Hippocampal formation (tissue), 2 donors: Measurements from ENCODE around the gene PDZD7.
A peak's percentile ranks its signal among the peaks of the same experiment; 100 is the strongest.
"Not testable (repeated sequence)": the region's sequence is repeated elsewhere in the genome, so short reads cannot be mapped to it uniquely, and the experiment has no call there.

Experiments
- DNase-seq, 2 donors: peaks; one replicate each; lab custom pipeline; 2025; lab: John Stamatoyannopoulos, UW

PDZD7 gene

DNA sequence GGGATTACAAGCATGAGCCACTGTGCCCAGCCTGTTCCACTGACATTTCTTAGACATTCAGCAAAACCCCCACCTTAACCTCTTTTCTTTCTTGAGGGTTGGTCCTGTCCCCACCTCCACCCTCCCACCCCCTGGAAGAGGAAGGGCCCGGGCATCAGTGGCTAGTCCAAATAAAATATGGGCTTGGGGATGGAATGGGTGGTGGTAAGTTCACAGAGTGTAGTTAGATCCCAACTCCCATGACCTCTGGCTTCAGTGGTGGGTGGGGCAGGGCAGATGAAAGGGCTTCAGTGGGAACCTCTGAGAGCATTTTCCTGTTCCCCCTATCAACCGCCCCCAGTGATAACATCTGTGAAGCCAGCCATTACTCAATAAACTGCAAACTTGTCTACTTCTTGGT is 9.9 kb upstream of the PDZD7 start:
- no peak for DNase-seq

DNA sequence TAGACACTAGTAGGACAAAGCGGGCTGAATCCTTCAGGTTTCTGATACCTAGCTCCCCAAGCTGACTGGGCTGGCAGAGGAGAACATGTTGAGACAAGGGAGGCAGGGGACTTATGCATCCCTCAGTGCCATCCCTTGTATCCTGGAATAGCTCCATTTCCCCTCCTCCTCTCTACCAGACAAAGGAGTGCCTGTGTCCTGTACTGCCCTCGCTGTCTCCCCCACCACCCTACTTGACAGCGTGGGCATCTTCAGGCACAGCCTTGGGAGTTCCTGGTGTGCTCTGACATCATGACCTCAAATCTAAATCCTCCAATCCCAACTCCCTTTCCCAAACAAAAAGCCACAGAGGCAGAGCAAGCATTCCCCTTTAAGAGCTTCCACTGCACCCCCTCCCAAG is 9.1 kb upstream of the PDZD7 start:
- no peak for DNase-seq

DNA sequence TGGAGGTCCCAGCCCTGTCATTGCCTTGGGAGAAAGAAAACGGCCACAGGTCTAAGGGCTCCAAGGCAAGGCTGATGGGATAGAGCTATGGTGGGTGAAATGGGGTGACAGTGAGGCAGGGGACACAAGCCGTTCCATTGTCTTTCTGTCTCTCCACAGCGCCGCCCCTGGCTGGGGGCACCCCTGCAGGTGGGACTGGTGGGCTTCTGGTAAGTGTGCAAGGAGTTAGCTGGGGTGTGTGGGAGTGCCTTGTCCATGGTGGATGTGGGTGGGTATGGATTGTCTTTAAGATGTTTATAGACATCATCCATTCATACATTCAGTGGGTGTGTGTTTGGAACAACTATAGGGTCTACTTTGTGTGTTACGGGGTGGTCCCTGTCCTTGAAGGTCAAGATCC is 7.6 kb upstream of the PDZD7 start:
- DNase-seq: no peak

DNA sequence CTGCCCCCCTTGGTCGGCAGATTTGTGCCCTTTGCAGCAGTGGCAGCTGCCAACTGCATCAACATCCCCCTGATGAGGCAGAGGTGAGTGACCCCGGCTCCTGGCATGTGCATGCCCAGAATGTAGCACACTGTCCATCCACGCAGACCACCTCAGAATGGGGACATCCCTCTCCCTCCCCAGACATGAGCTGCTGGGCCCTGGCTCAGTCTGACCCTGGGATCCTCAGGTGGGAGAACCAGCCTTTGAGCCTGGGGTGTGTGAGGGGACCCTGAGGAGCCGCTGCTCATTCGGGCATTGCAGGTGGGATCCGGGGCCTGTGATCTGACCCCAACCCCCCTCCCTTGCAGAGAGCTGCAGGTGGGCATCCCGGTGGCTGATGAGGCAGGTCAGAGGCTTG is 5.8 kb upstream of the PDZD7 start:
- no peak for DNase-seq

DNA sequence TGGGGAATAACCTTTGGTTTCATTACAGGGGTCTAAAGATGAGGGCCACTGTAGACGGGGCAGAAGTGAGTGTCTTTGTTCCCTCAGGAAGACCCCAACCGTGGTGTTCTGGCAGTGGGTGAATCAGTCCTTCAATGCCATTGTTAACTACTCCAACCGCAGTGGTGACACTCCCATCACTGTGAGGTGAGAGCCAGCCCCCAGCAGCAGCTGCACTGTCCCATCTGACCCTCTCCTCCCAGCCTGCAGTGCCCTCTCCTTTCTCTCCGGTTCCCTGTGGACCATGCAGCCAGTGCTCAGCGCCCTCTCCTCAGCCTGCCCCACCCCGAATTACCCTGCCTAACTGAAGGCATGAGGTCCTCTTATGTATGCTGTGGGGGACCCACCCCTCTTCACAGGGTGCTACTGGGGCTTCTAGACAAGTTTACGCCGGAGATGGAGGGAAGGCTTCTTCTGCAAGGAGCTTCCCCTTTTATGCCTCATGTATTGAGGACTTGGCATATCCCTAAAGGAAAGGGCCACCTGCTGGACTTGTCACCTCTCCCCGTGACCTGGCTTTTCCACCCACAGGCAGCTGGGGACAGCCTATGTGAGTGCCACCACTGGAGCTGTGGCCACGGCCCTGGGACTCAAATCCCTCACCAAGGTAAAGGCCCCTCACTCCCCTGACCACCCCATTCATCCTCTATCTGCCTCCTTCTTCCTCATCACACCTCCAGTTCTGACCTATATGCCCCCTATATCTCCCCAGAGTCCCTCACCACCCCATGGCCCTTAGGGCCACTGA is 5.2 kb upstream of the PDZD7 start:
- DNase-seq: no peak

DNA sequence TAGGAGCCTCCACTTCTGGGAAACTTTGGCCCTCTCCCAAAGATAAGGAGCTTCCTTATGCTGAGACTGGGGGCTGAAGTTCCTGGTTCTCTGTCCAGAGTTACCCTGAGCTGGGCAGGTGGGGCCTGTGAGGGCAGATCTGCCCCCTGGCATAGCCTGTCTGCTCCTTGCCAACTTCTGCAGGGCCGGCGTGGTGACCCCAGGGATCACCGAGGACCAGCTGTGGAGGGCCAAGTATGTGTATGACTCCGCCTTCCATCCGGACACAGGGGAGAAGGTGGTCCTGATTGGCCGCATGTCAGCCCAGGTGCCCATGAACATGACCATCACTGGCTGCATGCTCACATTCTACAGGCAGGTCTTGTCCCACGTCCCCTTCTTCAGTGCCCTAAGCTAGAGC is 4.4 kb upstream of the PDZD7 start:
- no peak for DNase-seq

DNA sequence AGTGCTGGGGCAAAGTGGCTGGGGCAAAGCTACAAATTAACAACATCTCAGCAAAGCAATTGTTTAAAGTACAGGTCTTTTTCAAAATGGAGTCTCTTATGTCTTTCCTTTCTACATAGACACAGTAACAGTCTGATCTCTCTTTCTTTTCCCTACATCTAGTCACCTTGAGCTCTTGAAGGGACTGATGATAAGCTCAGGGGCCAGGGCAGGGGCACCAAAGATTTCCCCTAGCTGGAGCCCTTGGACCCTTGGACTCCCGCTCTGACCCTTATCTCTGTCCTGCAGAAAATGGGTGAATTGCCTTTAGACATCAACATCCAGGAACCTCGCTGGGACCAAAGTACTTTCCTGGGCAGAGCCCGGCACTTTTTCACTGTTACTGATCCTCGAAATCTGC is 3.5 kb upstream of the PDZD7 start:
- DNase-seq: not testable (repeated sequence)

DNA sequence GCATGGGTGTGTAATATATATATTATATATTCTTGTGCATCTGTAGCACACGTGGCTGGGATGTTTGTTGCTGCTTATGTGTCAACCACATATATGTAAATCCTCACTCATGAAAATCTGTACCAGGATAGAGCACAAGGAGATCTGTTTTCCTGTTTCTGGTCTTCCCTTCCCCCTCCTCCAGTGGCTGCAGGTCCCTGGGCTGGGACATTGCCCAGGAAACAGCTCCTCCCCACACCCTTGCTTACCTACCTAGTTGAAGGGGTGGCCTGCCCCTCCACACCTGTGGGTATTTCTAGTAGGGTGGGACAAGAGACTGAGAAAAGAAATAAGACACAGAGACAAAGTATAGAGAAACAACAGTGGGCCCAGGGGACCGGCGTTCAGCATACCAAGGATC is 2.3 kb upstream of the PDZD7 start:
- DNase-seq: no peak

DNA sequence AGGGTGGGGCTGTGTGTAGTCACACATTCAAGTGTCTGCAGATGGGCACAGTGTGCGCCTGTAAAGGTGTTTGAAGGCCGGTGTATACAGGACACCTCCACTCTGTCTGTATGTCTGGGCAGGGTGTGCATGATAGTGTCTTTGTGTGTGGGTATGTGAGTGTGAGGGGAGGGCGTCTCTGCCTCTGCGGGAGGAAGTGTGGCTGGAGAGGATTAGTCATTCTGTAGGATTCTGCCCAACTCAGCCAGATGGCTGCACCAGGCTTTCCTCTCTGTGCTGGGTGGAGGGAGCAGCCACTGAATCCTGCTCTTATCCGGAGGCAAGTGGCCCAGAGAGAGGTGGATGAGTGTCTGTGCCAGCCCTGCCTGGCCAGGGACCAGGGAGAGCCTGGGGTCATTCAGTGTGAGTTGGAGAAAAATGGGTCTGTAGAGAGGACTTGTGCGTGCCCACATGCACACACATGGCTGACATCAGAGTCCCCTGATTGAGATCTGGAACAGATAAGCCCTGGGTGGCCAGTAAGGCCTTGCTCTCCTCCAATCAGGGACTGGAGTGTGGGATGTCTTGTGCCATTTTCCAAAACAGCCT is 1.8 kb upstream of the PDZD7 start:
- peak; percentile 71 to 76 for DNase-seq

DNA sequence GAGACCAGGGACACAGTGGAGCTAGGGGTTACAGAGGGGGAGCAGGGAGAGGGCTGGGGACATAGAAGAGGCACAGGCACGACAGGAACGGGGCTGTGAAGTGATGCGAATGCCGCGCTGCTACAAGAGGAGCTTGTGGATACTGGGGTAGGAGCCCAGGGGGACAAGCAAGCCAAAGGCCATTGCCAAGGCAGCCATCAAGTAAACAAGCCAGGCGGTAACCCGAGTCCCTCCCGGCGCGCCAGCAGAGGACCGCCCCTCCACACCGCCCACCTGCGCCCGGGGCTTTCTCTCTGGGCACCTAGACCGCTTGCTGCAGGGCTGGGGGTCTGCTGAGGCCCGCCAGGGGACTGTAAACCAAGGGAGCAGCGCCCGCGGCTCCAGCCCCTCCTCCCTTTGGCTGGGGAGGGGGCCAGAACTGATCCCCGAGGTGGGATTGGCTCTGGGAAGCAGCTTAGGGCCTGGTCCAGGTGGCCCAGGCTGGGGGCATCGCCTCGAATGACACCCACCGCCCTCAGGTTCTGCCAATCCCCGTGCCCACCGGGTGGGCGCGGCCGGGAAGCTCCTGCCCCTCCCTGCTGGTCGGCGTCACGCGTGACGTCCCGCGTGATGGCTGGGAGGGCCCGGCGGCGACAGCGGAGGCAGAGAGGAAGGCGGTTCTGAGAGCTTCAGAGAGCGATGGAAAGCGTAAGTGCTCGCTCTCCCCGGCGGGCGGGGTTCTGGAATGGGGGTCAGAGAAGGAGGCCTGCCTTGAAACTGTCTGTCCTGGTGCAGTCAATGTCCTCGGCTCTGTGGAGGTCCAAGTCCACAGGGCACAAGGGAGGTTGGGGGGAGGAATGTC is 1.1 kb upstream of the PDZD7 start:
- peak; percentile 83 to 86 for DNase-seq

DNA sequence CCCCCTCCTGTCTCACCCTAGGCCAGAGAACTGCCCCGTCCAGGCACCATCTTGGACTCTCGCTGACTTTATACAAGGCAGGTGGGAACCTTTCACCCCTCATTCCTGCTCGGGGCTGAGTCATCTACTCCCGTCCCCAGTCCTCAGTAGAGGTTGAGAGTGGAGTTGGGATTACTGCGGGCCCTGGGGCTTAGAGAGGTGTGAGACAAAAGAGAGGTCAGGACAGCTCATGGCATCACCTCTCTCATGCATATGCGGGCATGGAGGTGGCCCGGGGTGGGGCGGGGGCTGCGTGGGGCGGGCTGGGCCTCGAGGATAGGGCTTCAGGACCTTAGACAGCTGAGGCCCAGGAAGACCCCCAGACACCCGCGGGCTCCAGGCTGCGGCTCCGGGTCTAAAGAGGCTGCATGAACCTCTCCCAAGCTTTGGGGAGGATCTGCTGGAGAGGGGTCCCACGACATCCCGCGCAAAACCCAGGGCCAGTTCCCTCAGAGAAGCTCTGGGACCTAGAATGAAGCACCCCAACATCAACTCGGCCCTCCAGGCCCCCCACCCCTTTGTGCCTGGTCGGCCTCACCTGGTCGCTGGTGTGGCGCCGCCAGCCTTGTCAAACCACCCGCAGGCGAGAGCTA is 317 bp downstream of the PDZD7 start:
- no peak for DNase-seq

DNA sequence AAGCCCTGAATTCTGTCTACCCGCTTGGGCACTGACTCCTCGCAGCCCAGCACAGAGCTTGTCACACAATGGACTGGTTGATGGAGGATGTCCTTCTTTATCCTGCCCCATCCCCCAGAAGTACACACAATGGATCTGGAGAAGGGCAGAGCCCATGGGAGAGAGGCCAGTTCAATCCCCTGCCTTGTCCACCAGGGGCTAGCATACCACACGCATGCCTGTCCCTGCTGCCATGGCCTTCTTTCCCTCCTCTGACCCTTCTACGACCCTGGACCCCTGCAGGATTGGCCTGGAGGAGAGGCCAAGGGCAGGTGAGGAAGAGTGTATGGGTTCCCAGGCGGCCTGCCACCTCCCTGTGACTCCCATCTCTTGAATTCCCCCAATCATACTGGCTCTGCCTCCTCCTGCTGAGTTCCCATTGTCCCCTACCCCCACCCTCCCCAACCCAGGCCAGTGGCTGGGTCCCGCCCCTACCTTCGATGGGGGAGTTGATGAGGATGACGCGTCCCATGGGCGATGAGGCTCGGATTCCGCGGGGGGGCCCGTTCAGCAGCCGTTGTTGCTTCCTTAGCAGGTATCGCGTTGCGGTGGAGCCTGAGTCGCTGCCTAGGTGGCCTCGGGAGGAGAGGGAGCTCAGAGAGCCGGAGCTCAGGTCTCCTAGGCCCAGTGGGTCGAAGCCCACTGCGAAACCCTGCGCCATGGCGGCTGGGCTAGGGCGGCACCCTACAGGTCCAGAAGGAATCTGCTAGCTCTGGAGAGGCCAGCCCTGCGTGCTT is 1.2 kb downstream of the PDZD7 start:
- DNase-seq: no peak

DNA sequence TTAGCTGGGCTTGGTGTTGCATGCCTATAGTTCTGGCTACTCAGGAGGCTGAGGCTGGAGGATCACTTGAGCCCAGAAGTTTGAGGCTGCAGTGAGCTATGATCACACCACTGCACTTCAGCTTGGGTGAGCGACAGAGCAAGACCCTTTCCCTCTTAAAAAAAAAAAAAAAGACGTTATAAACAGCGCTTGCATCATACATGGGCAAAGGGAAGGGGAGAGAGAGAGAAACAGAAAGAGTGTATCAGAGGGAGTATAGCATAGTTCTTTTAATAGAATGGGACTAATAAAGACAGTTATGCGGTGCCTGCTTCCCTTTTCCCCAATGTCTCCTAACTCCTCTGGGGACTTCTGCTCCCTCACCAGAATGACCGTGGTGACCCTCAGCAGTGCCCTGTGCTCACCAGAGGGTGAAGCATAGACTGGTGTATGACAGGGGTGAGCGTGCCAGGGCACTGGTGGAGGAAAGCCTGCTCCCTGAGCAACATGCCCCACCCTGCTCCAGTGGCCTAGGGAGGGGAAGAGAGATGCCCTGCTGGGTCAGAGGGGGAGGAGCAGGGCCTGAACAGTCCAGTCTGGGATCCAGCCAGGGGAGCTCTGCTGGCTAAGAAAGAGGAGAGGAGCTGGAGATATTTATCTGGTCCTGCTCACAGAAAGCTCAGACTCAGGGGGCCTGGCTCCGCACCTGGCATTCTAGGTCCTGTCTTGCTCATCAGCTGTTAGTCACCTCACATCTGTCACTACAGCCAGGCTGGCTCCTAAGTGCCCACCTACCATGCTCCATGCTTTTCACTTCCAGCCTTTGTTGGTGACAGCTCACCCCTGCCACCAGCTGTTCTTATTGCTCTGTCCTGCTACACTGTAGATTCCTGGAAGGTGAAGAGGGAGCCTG is 2.2 kb downstream of the PDZD7 start:
- no peak for DNase-seq

DNA sequence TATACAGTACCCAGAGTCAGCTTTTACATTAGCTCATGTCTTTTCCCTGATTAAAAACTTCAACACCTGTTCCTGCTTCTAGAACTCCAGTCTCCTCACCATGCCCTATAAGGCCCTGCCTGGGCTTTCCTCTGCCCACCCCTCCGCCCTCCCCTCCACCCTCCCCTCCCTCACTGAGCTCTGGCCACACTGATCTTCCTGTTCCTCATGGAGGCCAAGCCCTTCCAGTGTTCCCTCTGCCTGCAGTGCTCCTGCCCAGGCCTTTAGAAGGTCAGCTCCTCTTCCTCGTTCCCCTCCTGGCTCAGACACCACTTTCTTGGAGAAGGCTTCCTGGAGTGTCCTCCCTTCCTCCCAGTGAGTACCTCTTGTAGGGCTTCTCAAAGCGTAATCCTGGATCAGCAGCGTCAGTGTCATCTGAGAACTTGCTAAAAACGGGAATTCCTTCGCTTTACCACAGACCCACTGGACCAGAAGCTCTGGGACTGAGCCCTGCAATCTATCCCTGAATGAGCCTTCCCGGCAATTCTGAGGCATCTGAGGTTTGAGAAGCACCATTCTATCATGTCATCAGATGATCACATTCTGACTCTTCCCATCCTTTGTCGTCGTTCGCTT is 3.7 kb downstream of the PDZD7 start:
- no peak for DNase-seq

DNA sequence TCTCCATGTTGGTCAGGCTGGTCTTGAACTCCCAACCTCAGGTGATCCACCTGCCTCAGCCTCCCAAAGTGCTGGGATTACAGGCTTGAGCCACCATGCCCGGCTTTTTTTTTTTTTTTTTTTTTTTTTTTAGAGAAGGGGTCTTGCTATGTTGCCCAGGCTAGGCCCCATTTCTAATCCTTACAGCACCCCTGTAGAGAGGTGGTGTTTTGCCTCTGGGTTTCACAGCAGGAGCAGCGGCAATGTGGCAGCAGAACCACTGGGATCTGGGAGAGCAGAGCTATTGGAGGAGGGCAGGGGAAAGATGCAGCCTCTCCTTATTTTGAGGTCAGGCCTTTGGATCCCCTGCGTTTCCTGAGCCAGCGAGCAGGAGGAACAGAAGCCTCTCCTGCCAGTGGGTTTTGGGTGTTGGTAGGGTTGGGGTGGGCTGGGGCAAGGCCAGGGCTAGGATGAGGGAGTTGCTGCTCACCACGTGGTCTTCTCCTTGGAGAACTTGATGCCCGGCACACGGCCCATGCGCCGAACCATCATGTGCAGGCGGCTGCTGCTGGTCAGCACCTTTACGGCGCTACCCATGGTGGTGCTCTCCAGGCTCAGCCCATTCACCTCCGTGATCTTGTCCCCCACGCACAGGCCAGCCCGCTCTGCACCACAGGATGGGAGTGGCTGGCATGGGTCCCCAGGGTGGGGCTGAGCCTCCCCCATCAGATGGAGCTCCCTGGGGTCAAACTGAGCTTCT is 7.8 kb downstream of the PDZD7 start:
- no peak for DNase-seq

DNA sequence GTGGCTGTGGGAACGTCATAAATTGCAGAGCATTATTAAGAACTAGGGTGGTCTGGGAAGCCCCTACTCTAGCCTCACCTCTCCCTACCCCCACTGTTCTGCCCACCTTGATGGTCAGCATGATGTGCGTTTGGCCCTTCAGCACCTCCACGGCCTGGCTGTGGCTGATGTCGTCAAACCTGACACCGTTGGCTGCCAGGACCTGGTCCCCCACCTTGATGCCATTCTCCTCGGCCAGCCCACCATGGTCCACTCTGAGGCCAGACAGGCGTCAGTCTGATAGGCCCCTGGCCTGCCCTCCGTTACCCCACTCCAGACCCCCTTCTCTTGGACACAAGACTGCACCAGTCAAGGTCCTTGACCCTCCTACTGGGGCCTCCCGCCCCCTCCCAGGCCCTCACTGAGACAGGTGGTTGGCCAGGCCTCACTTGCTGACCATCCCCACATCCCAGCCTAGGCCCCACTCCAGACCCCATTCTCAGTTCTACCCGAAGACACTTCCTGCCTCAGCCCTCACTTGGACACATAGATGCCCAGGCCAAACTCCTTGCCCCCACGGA is 9.2 kb downstream of the PDZD7 start:
- no peak for DNase-seq

DNA sequence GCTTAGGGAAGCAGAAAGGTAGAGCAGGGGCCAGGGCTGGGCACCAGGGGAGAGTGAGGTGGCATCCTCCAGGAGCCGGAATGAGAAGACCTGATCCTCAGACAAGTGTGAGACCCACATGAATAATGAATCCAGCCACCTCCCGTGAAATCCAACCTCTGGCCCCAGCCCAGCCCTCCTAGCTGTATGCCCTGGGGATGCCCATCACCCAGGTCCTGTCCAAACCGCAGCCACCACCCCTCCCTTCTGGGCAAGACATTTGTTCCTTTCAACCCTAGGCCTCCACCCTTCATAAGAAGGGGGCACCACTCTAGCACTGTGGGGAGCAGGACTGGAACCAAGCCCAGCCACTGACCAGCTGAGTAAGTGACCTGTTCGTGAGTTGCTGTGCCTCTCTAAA is 9.7 kb downstream of the PDZD7 start:
- no peak for DNase-seq

DNA sequence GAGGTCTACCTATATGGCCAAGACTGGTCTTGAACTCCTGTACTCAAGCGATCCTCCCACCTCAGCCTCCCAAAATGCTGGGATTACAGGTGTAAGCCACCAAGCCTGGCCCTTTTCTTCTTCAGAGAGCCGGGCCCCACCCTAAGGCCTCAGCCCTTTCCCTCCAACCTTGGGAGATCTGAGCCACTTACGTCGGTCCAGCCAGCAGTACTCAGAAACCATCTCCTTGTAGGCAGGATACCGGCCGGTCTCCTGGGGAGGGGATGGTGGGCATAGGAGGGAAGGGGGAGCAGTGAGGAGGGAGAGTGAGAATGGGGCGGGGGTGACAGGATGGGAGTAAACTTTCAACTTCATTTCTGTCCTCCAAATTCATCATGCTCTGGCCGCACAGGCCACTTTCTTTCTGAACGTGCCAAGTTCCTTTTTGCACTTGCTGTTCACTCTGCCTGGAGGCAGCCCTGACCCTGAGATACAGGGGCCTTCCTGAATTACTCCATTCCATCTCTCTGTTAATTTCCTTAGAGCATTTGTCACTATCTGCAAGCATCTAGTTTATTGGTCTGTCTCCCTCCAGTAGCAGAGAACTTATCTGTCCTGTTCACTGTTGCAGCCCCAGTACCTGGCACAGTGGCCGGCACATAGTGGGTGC is 10.4 kb downstream of the PDZD7 start:
- DNase-seq: no peak

DNA sequence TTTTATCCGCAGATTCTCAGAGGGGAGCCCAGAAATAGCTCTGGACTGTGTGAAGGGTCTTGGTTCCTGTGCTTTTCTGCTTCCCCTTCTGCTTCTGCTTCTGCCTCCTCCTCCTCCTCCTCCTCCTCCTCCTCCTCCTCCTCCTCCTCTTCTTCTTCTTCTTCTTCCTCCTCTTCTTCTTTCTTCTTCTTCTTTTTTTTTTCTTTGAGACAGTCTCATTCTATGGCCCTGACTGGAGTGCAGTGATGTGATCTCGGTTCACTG is 11.6 kb downstream of the PDZD7 start:
- no peak for DNase-seq
